GM21529 (cell line): Measurements from ENCODE around the gene ZSWIM5.
"Not testable (repeated sequence)": the region's sequence is repeated elsewhere in the genome, so short reads cannot be mapped to it uniquely, and the experiment has no call there.

Experiments
- ATAC-seq: cut with Tn5 transposase; IDR thresholded peaks from one replicate; pipeline ENCODE4 v1.9.1; 2021; ENCODE audit not compliant: unreplicated experiment

The ZSWIM5 gene

GRCh38 chr1:45097944-45098343 lies 108.5 kb downstream of the ZSWIM5 start:
- no peak for ATAC-seq

- no peak for ATAC-seq
These were observed 109.3 kb downstream of the ZSWIM5 start for GRCh38 chr1:45097079-45097478.

- no peak for ATAC-seq
These were observed 111.0 kb downstream of the ZSWIM5 start for GRCh38 chr1:45095450-45095849.

DNA sequence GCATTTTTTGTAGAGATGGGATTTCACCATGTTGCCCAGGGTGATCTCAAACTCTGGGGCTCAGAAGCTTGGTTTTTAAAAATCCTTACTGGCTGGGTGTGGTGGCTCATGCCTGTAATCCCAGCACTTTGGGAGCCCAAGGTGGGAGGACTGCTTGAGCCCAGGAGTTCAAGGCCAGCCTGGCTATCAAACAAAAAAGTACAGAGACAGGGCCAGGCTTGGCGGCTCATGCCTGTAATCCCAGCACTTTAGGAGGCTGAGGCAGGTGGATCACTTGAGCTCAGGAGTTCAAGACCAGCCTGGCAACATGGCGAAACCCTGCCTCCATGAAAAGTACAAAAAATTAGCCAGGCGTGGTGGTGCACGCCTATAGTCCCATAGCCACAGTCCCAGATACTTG lies 112.0 kb downstream of the ZSWIM5 start:
- not testable (repeated sequence) for ATAC-seq

GRCh38 chr1:45093334-45093733 lies 113.1 kb downstream of the ZSWIM5 start:
- no peak for ATAC-seq

DNA sequence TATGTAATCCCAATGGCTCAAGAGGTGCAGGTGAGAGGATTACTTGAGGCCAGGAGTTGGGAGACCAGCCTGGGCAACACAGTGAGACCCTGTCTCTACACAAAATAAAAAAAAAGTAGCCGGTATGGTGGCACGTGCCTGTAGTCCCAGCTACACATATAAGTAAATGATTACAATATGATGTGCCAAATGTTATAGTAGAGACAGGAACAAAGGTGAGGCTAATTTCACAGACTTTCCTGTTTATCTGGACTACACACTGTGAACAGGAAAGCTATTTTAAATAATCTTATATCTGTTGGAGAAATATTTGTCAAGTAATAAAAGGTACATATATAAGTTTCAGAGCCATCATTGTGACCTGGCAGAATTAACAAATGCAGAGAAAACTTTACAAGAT lies 116.7 kb downstream of the ZSWIM5 start:
- no peak for ATAC-seq

DNA sequence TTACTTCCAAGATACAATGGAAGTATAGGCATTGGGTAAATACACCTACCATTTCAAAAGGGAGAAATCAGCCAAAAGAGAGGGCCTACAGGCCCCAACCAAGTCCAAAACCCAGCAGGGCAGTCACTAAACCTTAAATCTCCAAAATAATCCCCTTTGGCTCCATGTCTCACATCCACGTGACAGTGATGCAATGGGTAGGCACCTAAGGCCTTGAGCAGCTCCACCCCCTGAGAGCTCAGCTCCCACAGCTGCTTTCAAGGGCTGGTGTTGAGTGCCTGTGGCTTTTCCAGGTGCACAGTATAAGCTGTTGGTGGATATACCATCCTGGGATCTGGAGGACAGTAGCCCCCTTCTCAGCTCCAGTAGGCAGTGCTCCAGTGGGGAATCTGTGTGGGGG lies 121.8 kb downstream of the ZSWIM5 start:
- ATAC-seq = no peak

- ATAC-seq = no peak
These were observed 126.9 kb downstream of the ZSWIM5 start for GRCh38 chr1:45079533-45079932.

GRCh38 chr1:45076959-45077358 lies 129.4 kb downstream of the ZSWIM5 start:
- ATAC-seq = not testable (repeated sequence)

- no peak for ATAC-seq
These were observed 134.8 kb downstream of the ZSWIM5 start for GRCh38 chr1:45071567-45071966.

- no peak for ATAC-seq
These were observed 138.6 kb downstream of the ZSWIM5 start for GRCh38 chr1:45067806-45068205.

GRCh38 chr1:45065083-45065482 lies 141.3 kb downstream of the ZSWIM5 start:
- no peak for ATAC-seq

DNA sequence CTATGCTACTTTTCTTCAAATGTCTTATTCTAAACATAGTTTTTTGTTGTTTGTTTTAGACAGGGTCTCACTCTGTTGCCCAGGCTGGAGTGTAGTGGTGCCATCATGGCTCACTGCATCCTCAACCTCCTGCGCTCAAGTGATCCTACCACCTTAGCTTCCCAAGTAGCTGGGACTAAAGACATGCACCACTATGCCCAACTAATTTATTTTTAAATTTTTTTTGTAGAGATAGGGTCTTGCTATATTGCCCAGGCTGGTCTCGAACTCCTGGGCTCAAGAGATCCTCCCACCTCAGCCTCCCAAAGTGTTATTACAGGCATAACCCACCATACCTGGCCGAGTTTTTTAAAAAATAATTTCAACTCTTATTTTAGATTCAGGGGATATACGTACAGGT lies 143.9 kb downstream of the ZSWIM5 start:
- ATAC-seq = not testable (repeated sequence)

- no peak for ATAC-seq
These were observed 146.6 kb downstream of the ZSWIM5 start for GRCh38 chr1:45059829-45060228.

- no peak for ATAC-seq
These were observed 148.9 kb downstream of the ZSWIM5 start for GRCh38 chr1:45057542-45057941.

- ATAC-seq = no peak
These were observed 155.2 kb downstream of the ZSWIM5 start for GRCh38 chr1:45051005-45051772.

GRCh38 chr1:45047032-45047431 lies 159.4 kb downstream of the ZSWIM5 start:
- ATAC-seq = no peak

DNA sequence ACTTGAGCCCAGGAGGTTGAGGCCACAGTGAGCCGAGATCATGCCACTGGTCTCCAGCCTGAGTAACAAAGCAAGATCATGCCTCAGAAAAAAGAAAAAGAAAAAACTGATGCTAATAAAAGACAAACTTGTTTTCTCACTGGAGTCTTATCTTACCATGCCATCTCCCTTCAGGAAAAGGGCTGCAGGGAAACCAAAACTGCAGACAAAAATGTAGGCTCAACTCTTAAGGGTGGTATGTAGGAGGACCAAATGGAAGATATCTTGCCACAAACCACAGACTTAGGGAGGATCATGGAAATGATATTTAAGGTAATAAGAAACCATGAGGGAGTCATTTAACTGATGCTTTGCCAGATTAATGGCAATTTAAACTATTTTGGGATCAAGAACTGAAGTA lies 161.5 kb downstream of the ZSWIM5 start:
- no peak for ATAC-seq

GRCh38 chr1:45043094-45043493 lies 163.3 kb downstream of the ZSWIM5 start:
- ATAC-seq = no peak

GRCh38 chr1:45040297-45040696 lies 166.1 kb downstream of the ZSWIM5 start:
- ATAC-seq = no peak

DNA sequence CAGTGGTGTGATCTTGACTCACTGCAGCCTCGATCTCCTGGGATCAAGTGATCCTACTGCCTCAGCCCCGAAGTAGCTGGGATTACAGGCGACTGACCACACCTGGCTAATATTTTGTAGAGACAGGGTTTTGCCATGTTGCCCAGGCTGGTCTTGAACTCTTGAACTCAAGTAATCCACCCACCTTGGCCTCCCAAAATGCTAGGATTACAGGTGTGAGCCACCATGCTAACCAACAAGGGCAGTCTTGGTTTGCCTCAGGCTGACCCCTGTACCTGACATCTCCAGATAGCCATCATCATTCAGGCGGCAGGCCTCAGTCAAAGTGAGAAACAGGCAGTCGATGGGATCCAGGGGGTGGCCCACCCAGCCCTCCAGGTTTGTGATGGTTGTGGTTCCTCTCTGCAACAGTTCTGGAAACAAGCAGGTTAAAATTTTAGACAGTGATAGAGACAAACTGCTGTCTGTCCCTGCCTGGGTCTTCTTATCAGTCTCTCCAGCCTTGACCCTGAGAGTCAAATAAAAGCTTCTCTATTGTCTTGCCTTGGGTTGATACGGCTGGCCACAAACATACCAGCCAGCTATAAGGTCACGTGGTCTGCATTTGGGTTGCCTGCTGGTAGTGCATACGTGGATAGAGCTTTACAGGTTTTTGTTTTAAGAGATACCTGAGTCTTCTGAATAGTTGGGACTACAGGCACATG lies 167.6 kb downstream of the ZSWIM5 start:
- ATAC-seq = no peak

GRCh38 chr1:45038240-45038639 lies 168.2 kb downstream of the ZSWIM5 start:
- ATAC-seq = no peak

DNA sequence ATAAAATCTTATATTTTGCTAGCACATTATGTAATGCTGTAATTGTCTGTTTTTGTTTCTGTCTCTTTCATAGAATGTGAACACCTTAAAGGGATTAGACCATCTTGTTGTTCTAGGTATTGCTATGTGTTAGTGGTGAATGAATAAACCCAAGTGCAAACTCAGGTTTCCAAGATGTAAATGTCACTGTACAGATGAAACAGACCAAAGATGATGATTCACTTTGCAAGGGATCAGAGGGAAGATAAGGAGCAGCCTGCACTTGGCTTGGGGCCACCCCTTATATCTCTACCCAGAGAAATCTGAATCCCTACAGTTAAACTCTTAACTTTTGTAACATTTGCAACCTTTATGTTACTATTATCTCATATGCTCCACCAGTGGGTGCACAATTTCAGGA lies 168.9 kb downstream of the ZSWIM5 start:
- ATAC-seq = no peak
